ENCODE results near the gene NKX3-2. TPM values are rescaled to one million over a fixed set of nuclear protein-coding genes. Genes with fewer than 3 reads are reported as not detected.

NKX3-2 gene
- total RNA-seq, 1 experiment from 2014 or later: 1.4 TPM

DNA sequence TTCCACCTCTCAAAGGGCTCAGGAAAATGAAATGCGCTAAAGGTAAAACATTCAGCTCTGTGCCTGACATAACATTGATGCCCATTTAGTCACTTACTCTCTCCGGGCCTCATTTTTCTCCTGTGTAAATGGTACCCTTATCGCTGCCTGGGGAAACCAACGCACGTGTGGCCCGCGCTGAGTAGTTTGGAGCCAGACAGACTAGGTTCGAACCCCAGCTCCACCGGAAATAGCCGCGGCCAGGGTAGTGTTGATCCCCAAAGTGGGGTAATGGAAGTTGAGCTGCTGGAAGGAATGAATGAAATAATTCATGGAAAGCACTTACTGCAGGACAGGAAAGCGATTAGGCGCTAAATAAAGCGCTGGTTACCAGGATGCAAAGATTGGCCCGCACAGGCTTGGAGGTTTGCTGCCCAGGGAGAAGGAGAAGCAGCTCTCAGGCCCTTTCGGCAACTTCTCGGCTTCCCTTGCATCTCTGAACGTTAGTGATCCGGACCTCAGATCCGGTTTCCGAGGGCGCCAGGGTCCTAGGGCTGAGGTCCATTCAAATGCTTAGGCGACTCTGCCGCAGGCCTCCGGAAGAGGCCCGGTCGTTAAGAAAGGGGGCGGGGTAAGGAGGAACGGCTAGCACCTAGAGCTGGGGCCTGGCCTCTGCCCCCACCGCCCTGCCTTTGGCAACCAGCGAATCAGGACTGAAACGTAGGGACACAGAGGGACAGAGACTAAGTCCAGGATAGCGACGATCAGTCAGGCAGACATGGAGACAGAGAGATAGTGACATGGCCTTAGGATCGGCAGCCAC is 13.3 kb downstream of the NKX3-2 start:
- ChIA-PET CTCF (no interaction called here), POLR2A (no interaction called here), RAD21 (ENCODE audit: low non-redundant PET in 1 of 2, low total read pairs in 2 of 2, uncharacterized antibody in 2 of 2, unreplicated experiment in 2 of 2) (no interaction called here)
- TF ChIP-seq SRF (IDR thresholded peaks at IDR 0.05; ENCODE audit: low read depth) (no peak), EGR1 (IDR thresholded peaks at IDR 0.05; ENCODE audit: low read depth) (no peak), EZH2phosphoT487 (IDR thresholded peaks at IDR 0.05; ENCODE audit: borderline replicate concordance) (no peak), JUND (IDR thresholded peaks at IDR 0.05) (no peak), SIN3A (IDR thresholded peaks at IDR 0.05; ENCODE audit: low read depth) (no peak), RAD21 (IDR thresholded peaks at IDR 0.05; ENCODE audit: low read depth) (no peak), ZFX (IDR thresholded peaks at IDR 0.05) (no peak), YY1 (IDR thresholded peaks at IDR 0.05; ENCODE audit: extremely low read depth, insufficient replicate concordance, low read depth, low read length) (no peak), CEBPB (IDR thresholded peaks at IDR 0.05; ENCODE audit: low read depth) (no peak), ZNF274 (IDR thresholded peaks at IDR 0.05; ENCODE audit: low read depth, low read length) (no peak), FOSL1 (IDR thresholded peaks at IDR 0.05; ENCODE audit: low read depth) (no peak), TCF7L2 (IDR thresholded peaks at IDR 0.05; ENCODE audit: borderline replicate concordance, extremely low read depth, insufficient read depth, insufficient read length) (no peak), EZH2 (IDR thresholded peaks at IDR 0.05) (no peak), POLR2A (IDR thresholded peaks at IDR 0.05; ENCODE audit: borderline replicate concordance, extremely low read depth, insufficient read depth, insufficient read length) (no peak), CBX3 (IDR thresholded peaks at IDR 0.05; ENCODE audit: low read depth) (no peak)
- TF ChIP-seq, protein P1, sequence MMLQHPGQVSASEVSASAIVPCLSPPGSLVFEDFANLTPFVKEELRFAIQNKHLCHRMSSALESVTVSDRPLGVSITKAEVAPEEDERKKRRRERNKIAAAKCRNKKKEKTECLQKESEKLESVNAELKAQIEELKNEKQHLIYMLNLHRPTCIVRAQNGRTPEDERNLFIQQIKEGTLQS (IDR thresholded peaks at IDR 0.05): no peak
- TF ChIP-seq, protein P2, sequence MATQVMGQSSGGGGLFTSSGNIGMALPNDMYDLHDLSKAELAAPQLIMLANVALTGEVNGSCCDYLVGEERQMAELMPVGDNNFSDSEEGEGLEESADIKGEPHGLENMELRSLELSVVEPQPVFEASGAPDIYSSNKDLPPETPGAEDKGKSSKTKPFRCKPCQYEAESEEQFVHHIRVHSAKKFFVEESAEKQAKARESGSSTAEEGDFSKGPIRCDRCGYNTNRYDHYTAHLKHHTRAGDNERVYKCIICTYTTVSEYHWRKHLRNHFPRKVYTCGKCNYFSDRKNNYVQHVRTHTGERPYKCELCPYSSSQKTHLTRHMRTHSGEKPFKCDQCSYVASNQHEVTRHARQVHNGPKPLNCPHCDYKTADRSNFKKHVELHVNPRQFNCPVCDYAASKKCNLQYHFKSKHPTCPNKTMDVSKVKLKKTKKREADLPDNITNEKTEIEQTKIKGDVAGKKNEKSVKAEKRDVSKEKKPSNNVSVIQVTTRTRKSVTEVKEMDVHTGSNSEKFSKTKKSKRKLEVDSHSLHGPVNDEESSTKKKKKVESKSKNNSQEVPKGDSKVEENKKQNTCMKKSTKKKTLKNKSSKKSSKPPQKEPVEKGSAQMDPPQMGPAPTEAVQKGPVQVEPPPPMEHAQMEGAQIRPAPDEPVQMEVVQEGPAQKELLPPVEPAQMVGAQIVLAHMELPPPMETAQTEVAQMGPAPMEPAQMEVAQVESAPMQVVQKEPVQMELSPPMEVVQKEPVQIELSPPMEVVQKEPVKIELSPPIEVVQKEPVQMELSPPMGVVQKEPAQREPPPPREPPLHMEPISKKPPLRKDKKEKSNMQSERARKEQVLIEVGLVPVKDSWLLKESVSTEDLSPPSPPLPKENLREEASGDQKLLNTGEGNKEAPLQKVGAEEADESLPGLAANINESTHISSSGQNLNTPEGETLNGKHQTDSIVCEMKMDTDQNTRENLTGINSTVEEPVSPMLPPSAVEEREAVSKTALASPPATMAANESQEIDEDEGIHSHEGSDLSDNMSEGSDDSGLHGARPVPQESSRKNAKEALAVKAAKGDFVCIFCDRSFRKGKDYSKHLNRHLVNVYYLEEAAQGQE (IDR thresholded peaks at IDR 0.05; ENCODE audit: low read depth): no peak
- TF ChIP-seq, protein P3, sequence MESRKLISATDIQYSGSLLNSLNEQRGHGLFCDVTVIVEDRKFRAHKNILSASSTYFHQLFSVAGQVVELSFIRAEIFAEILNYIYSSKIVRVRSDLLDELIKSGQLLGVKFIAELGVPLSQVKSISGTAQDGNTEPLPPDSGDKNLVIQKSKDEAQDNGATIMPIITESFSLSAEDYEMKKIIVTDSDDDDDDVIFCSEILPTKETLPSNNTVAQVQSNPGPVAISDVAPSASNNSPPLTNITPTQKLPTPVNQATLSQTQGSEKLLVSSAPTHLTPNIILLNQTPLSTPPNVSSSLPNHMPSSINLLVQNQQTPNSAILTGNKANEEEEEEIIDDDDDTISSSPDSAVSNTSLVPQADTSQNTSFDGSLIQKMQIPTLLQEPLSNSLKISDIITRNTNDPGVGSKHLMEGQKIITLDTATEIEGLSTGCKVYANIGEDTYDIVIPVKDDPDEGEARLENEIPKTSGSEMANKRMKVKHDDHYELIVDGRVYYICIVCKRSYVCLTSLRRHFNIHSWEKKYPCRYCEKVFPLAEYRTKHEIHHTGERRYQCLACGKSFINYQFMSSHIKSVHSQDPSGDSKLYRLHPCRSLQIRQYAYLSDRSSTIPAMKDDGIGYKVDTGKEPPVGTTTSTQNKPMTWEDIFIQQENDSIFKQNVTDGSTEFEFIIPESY (IDR thresholded peaks at IDR 0.05; ENCODE audit: extremely low read depth, insufficient replicate concordance, low read length): no peak
- BruUV-seq (replicated peaks): no TSS peak
- no peaks in the 10 kb centered on the region for H3K36me3 ChIP-seq (ENCODE audit: control insufficient read depth in 1 of 2, insufficient read depth in 2 of 2, low read length in 2 of 2)
- no peak overlapping the region for H3K4me3 ChIP-seq (replicated peaks in 1 of 2; ENCODE audit: low read depth in 1 of 2, low read length in 2 of 2)
- no peaks in the 10 kb centered on the region for H3K9me2 ChIP-seq (ENCODE audit: insufficient read depth)
- H3K27me3 ChIP-seq (ENCODE audit: insufficient read depth, low read length): no peaks in the 10 kb centered on the region
- no peak overlapping the region for H3K9ac ChIP-seq (ENCODE audit: low read length)
- no peak for ATAC-seq
- no peak overlapping the region for H3K27ac ChIP-seq (ENCODE audit: low read depth, low read length)
- no peaks in the 10 kb centered on the region for H3K9me3 ChIP-seq (ENCODE audit: control insufficient read depth in 1 of 2, insufficient read depth in 1 of 2, low read depth in 1 of 2, low read length in 2 of 2)
- no peak for DNase-seq (ENCODE audit: low read depth, low spot score)
- no peaks in the 10 kb centered on the region for H4K20me1 ChIP-seq (ENCODE audit: insufficient read depth)
- no peak overlapping the region for H2AFZ ChIP-seq (ENCODE audit: low read depth, low read length, poor library complexity, severe bottlenecking)
- intact Hi-C loops (cut with micrococcal nuclease): no loop called here
- no peaks in the 10 kb centered on the region for H3K79me2 ChIP-seq (ENCODE audit: insufficient read depth, low read length)
- no peaks in the 10 kb centered on the region for H3K4me1 ChIP-seq (ENCODE audit: control insufficient read depth in 1 of 2, insufficient read depth in 2 of 2, low read length in 2 of 2)
- no peak overlapping the region for H3K4me2 ChIP-seq (ENCODE audit: low read length)
